ENCODE data around the gene GAN.

- TF ChIP-seq CTCF (IDR thresholded peaks at IDR 0.05), result no peak
- no peak for TF ChIP-seq EZH2phosphoT487 (IDR thresholded peaks at IDR 0.05)
- TF ChIP-seq EZH2 (IDR thresholded peaks at IDR 0.05), result no peak
Observed at GRCh38 chr16:81286190-81286589, 28.6 kb upstream of the GAN start.
